K562 (cell line): ENCODE data around the gene GAPVD1. TPM values are rescaled to one million over a fixed set of nuclear protein-coding genes. Genes with fewer than 3 reads are reported as not detected.

Experiments used
- ATAC-seq: fragments of 200-7000 bp; cut with Tn5 transposase; 3 replicates; pipeline ENCODE4 v1.9.1; 2020; ENCODE audit warnings: moderate library complexity
- BruUV-seq: library from RNA; stranded (reverse); fragments of 400-500 nt; replicated peaks from 2 replicates; lab custom pipeline; 2021; lab: Mats Ljungman, UMichigan
- CTCF ChIA-PET: fragments of 300-600 bp; formaldehyde crosslinking; extraction: SDS; loops from one replicate; lab custom pipeline; 2021; ENCODE audit warnings: low intra/inter-chr PET ratio; lab: Yijun Ruan, JAX
- POLR2A ChIA-PET: fragments of 300-600, 350-650 bp; sonication (Branson Sonifier 250); formaldehyde crosslinking; extraction: SDS; loops from one replicate; lab custom pipeline; 2021; ENCODE audit warnings: antibody characterized with exemption, inconsistent platforms; lab: Yijun Ruan, JAX
- DNase-seq, 4 experiments: peaks; one replicate each; pipeline versions ENCODE4 v3.0.0 to v3.0.0-alpha.2; 2011 to 2018; ENCODE audit warnings: low spot score in 3 of 4, mixed read lengths in 3 of 4; ENCODE audit errors: extremely low read depth in 1 of 4
- FAIRE-seq: peaks from 2 replicates; lab custom pipeline; 2011; peaks lifted over from hg19 to GRCh38; lab: Jason Lieb, UNC
- H2AFZ ChIP-seq: 2 replicates; pipeline ENCODE4 v1.6.0; 2011; ENCODE audit warnings: low read depth, low read length, control low read depth, inconsistent platforms
- H3K27ac ChIP-seq: fragments of 200-600 bp; 3 replicates; pipeline ENCODE4 v1.8.0; 2011; ENCODE audit warnings: low read depth, mild to moderate bottlenecking, control low read depth, inconsistent platforms, low read length, moderate library complexity, mixed read lengths; ENCODE audit errors: extremely low read depth
- H3K27me3 ChIP-seq, 2 experiments: fragments of 300-600 bp in 1 of 2; 2 replicates in 1 of 2; 3 replicates in 1 of 2; pipeline versions ENCODE4 v1.6.0 to v1.8.0; 2011; ENCODE audit warnings: inconsistent platforms in 2 of 2, low read length in 2 of 2, mild to moderate bottlenecking in 1 of 2, mixed read lengths in 1 of 2, moderate library complexity in 1 of 2; ENCODE audit not compliant: control insufficient read depth in 2 of 2, insufficient read depth in 2 of 2
- H3K36me3 ChIP-seq: fragments of 300-600 bp; 3 replicates; pipeline ENCODE4 v1.8.0; 2011; ENCODE audit warnings: mild to moderate bottlenecking, low read length, inconsistent platforms; ENCODE audit not compliant: control insufficient read depth, insufficient read depth
- H3K4me1 ChIP-seq, 2 experiments: fragments of 200-600 bp in 1 of 2; replicated peaks in 1 of 2; 2 replicates in 1 of 2; 3 replicates in 1 of 2; pipeline versions ENCODE4 v1.5.1 to v1.8.0; 2011; ENCODE audit warnings: inconsistent platforms in 2 of 2, low read length in 2 of 2, mild to moderate bottlenecking in 1 of 2, mixed read lengths in 1 of 2, moderate library complexity in 1 of 2; ENCODE audit not compliant: control insufficient read depth in 2 of 2, insufficient read depth in 2 of 2
- H3K4me2 ChIP-seq: 2 replicates; pipeline ENCODE4 v1.6.1; 2011; ENCODE audit warnings: low read length, control low read depth, inconsistent platforms, mixed read lengths; ENCODE audit not compliant: insufficient read depth
- H3K4me3 ChIP-seq: fragments of 200-600 bp; sonication (generic), shearing (Covaris generic); 2 replicates; pipeline ENCODE4 v1.5.1; 2016; ENCODE audit warnings: control low read depth, inconsistent platforms
- H3K79me2 ChIP-seq: fragments of 200-600 bp; 3 replicates; pipeline ENCODE4 v1.8.0; 2011; ENCODE audit warnings: low read length, inconsistent platforms; ENCODE audit not compliant: control insufficient read depth, insufficient read depth
- H3K9ac ChIP-seq, 2 experiments: 2 replicates each; pipeline versions ENCODE4 v1.6.0 to v1.6.1; 2011; ENCODE audit warnings: low read depth in 2 of 2, low read length in 2 of 2, control low read depth in 1 of 2, inconsistent platforms in 1 of 2, mild to moderate bottlenecking in 1 of 2, mixed read lengths in 1 of 2; ENCODE audit not compliant: insufficient read depth in 1 of 2
- H3K9me1 ChIP-seq: one replicate; pipeline ENCODE4 v1.6.0; 2011; ENCODE audit warnings: inconsistent platforms, mild to moderate bottlenecking, low read length, moderate library complexity; ENCODE audit not compliant: control insufficient read depth, insufficient read depth
- H3K9me3 ChIP-seq: replicated peaks from 2 replicates; pipeline ENCODE4 v1.5.1; 2011; ENCODE audit warnings: low read depth, low read length, inconsistent platforms; ENCODE audit not compliant: control insufficient read depth, insufficient read depth
- H4K20me1 ChIP-seq: replicated peaks from 2 replicates; pipeline ENCODE4 v1.6.1; 2011; ENCODE audit warnings: low read length, inconsistent platforms, mixed read lengths; ENCODE audit not compliant: control insufficient read depth, insufficient read depth
- BCOR ChIP-seq: fragments of 450-650 bp; IDR thresholded peaks from 2 replicates; pipeline ENCODE4 v1.6.1; 2016
- MEIS2 ChIP-seq: fragments of 450-650 bp; IDR thresholded peaks from 2 replicates; pipeline ENCODE4 v1.6.1; 2014; ENCODE audit warnings: mild to moderate bottlenecking; ENCODE audit not compliant: partially characterized antibody
- NCOA4 ChIP-seq: fragments of 450-650 bp; IDR thresholded peaks from 2 replicates; pipeline ENCODE4 v1.6.1; 2018; ENCODE audit warnings: mild to moderate bottlenecking; ENCODE audit not compliant: partially characterized antibody
- ZBTB40 ChIP-seq, 2 experiments: fragments of 450-650 bp in 1 of 2; sonication (generic) in 1 of 2; formaldehyde crosslinking in 1 of 2; IDR thresholded peaks; 2 replicates each; pipeline versions ENCODE4 v1.7.1 to v1.9.0; 2016 to 2022; ENCODE audit warnings: inconsistent platforms in 1 of 2, mild to moderate bottlenecking in 1 of 2, missing genetic modification reagents in 1 of 2
- WGBS: fragments of 100-300 bp; shearing (Covaris generic); methylation state at CpG from one replicate; pipeline ENCODE4 v1.1.6; 2016; ENCODE audit warnings: low coverage, mixed read lengths; ENCODE audit not compliant: insufficient coverage; ENCODE audit errors: missing lambda C conversion rate; 5-methylcytosine and 5-hydroxymethylcytosine counted together
- in situ Hi-C: fragments of 300-500 bp; cut with MboI; formaldehyde crosslinking; loops from 4 replicates; pipeline ENCODE4 v1.15.0; 2018; ENCODE audit warnings: inconsistent platforms, mixed read lengths
- intact Hi-C: fragments of 100-400 bp; cut with micrococcal nuclease; formaldehyde crosslinking; loops from 2 replicates; pipeline ENCODE4 v1.14.2; 2022
- polyA plus RNA-seq, 8 experiments: library from polyadenylated mRNA; depleted of rRNA in 4 of 8; stranded (reverse) in 5 of 8; unstranded in 3 of 8; fragments of >200 nt; fragmentation: Nextera tagmentation in 2 of 8; fragmentation: Illumina TruSeq in 1 of 8; extraction: Ambion mirVana in 2 of 8; extraction: Trizol in 1 of 8; gene quantifications; 2 replicates each; pipeline versions ENCODE4 v1.2.1 to v1.2.3, GENCODE V29; 2011 to 2014; ENCODE audit warnings: inconsistent platforms in 1 of 8, missing spikeins in 1 of 8
- total RNA-seq, 7 experiments: library from RNA; depleted of rRNA in 6 of 7; stranded (reverse); fragments of >200 nt in 6 of 7; fragmentation: Illumina TruSeq in 2 of 7; extraction: Trizol in 2 of 7; gene quantifications; 2 replicates each; pipeline versions ENCODE4 v1.2.1 to v1.2.3, GENCODE V29; 2011 to 2021; ENCODE audit warnings: low replicate concordance in 1 of 7
- TF ChIP-seq, protein P1 (sequence below), 2 experiments: fragments of 450-650 bp in 1 of 2; IDR thresholded peaks; 2 replicates each; pipeline ENCODE4 v1.6.1; 2011 to 2017; ENCODE audit warnings: low read depth in 2 of 2, antibody characterized with exemption in 1 of 2, borderline replicate concordance in 1 of 2, low read length in 1 of 2, mild to moderate bottlenecking in 1 of 2, mixed read lengths in 1 of 2; ENCODE audit not compliant: control insufficient read depth in 1 of 2

The GAPVD1 gene
- total and polyA plus RNA-seq, 9 of the 15 experiments (the other 6 are each of a cell fraction or from before 2014, with no cell fraction given), result 9.5 to 66.1 (median 45.5) TPM

DNA sequence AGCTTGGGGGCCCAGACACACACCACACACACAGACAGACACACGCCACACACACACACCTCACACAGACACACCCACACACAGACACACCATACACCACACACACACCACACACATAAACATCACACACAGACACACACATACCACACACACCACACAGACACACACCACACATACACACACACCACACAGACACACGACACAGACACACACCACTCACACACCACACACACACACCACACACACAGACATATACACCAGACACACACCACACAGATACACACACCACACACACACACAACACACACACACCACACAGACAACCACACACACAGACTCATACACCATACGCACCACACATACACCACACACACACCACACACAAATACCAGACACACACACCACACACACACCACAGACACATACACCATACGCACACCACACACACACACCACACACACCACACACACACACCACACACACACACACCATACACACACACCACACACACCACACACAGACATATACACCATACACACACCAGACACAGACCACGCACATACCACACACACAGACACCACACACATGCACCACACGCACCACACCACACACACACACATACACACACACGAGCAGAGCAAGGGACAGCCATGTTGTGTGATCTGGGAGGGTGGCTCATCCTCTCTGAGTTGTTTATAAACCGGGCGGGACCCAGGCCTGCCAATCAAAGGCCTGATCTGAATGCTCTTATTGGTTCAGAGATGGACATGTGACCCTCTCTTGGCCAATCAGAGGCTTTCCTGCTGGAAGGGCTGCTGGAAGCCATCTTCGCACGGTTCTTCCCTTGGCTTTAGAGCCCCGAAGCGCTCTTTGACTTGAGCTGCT lies 148.3 kb downstream of the GAPVD1 start:
- ChIA-PET CTCF (interaction anchor here (0.5 kb wide), 1 partner anchor 337 kb away, joined by 3 read pairs; the partner anchor contains the start of gene PBX3), POLR2A (interaction anchor here (0.7 kb wide), 1 partner anchor 1087 kb away, joined by 3 read pairs; no protein-coding TSS in a partner anchor)
- FAIRE-seq (peak; percentile 99), ATAC-seq (peak; percentile 86), DNase-seq (peak; percentile 91 to 97 (median 93))
- WGBS, result 45% methylated on average over 11 of the region's 13 CpGs
- Histone ChIP-seq H3K36me3 (no peaks in the 10 kb centered on the region), H3K9ac (peak overlapping the region; percentile 42 to 76; a peak in 2 of 4 replicates), H3K4me3 (peak overlapping the region; percentile 35), H3K4me2 (peak overlapping the region; percentile 93), H3K9me3 (peaks cover 4% of the 10 kb centered on the region; the same call in 1 of the 2 replicates), H3K4me1 (peaks cover 9 to 56% of the 10 kb centered on the region in 2 experiments; a peak in 4 of 5 replicates), H3K79me2 (no peaks in the 10 kb centered on the region; the same call in 2 of the 3 replicates), H3K27me3 (no peaks in the 10 kb centered on the region; a peak in 1 of 5 replicates), H3K27ac (peak overlapping the region; percentile 78; the same call in 2 of the 3 replicates), H4K20me1 (no peaks in the 10 kb centered on the region), H2AFZ (peak overlapping the region; percentile 96), H3K9me1 (no peaks in the 10 kb centered on the region)
- intact Hi-C loops, result loop anchor here (2.0 to 5.0 kb wide), 3 partner anchors 819 to 1082 kb away; no protein-coding TSS in a partner anchor
- in situ Hi-C loops, result loop anchor here (5.0 to 10.0 kb wide), 3 partner anchors 822 to 1072 kb away; no protein-coding TSS in a partner anchor
- BruUV-seq, result no TSS peak
- TF ChIP-seq NCOA4 (peak; percentile 50), MEIS2 (peak; percentile 82), BCOR (peak; percentile 85), ZBTB40 (IDR thresholded peaks at IDR 0.05) (peak; percentile 50; the same call in 1 of the 2 replicates), ZBTB40 (CRISPR knock-in tag; IDR thresholded peaks at IDR 0.05) (no peak)
- TF ChIP-seq, protein P1, sequence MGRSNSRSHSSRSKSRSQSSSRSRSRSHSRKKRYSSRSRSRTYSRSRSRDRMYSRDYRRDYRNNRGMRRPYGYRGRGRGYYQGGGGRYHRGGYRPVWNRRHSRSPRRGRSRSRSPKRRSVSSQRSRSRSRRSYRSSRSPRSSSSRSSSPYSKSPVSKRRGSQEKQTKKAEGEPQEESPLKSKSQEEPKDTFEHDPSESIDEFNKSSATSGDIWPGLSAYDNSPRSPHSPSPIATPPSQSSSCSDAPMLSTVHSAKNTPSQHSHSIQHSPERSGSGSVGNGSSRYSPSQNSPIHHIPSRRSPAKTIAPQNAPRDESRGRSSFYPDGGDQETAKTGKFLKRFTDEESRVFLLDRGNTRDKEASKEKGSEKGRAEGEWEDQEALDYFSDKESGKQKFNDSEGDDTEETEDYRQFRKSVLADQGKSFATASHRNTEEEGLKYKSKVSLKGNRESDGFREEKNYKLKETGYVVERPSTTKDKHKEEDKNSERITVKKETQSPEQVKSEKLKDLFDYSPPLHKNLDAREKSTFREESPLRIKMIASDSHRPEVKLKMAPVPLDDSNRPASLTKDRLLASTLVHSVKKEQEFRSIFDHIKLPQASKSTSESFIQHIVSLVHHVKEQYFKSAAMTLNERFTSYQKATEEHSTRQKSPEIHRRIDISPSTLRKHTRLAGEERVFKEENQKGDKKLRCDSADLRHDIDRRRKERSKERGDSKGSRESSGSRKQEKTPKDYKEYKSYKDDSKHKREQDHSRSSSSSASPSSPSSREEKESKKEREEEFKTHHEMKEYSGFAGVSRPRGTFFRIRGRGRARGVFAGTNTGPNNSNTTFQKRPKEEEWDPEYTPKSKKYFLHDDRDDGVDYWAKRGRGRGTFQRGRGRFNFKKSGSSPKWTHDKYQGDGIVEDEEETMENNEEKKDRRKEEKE (IDR thresholded peaks at IDR 0.05; ENCODE audit: borderline replicate concordance in 1 of 2, control insufficient read depth in 1 of 2, low read depth in 2 of 2, low read length in 1 of 2), result 0 out of 4 replicates have a peak, but pooled peaks of 1 of the 2 experiments have one; percentile 47
